Measurements from ENCODE around the gene CPNE1. TPM values are rescaled to one million over a fixed set of nuclear protein-coding genes. Genes with fewer than 3 reads are reported as not detected.

Gene CPNE1
- total and polyA plus RNA-seq, 3 experiments from 2014 or later = 295 to 378 (median 305) TPM

GRCh38 chr20:35625584-35626385 is 38.9 kb downstream of the CPNE1 start:
- Mint-ChIP-seq H3K27ac (peak overlapping the region in 7 of 8 donors; percentile 2 to 88 (median 56)), H3K4me3 (no peak overlapping the region), H3K36me3 (peaks cover 4 to 56% (median 14%) of the 10 kb centered on the region in 3 donors), H3K9me3 (no peaks in the 10 kb centered on the region), H3K4me1 (no peaks in the 10 kb centered on the region), H3K27me3 (no peaks in the 10 kb centered on the region)
- H3K9me3 ChIP-seq (ENCODE audit: low read length) = no peaks in the 10 kb centered on the region
- H3K36me3 ChIP-seq (ENCODE audit: insufficient read depth, low read length) = peaks cover 19% of the 10 kb centered on the region
- no peaks in the 10 kb centered on the region for H3K4me1 ChIP-seq (ENCODE audit: insufficient read depth, low read length)
- no peak overlapping the region for H3K4me3 ChIP-seq (ENCODE audit: low read length)
- H3K27me3 ChIP-seq (ENCODE audit: insufficient read depth, low read length, poor library complexity, severe bottlenecking) = no peaks in the 10 kb centered on the region
- DNase-seq = no peak
- ChIA-PET POLR2A (no interaction called here), CTCF (no interaction called here)
- no peak overlapping the region for H3K27ac ChIP-seq (ENCODE audit: low read depth, low read length)

GRCh38 chr20:35621560-35621946 is 43.1 kb downstream of the CPNE1 start:
- peaks cover 21% of the 10 kb centered on the region for H3K4me1 ChIP-seq (ENCODE audit: insufficient read depth, low read length)
- peaks cover 18 to 37% (median 28%) of the 10 kb centered on the region in 3 donors for H3K4me1 Mint-ChIP-seq
- DNase-seq = no peak
- POLR2A ChIA-PET = interaction anchor here (0.7 kb wide), 1 partner anchor 113 kb away, joined by 3 read pairs; no protein-coding TSS in a partner anchor
- H3K9me3 ChIP-seq (ENCODE audit: low read length) = no peaks in the 10 kb centered on the region
- H3K27ac ChIP-seq (ENCODE audit: low read depth, low read length) = no peak overlapping the region
- H3K36me3 Mint-ChIP-seq = peaks cover 4 to 20% (median 8%) of the 10 kb centered on the region in 3 donors
- H3K9me3 Mint-ChIP-seq = no peaks in the 10 kb centered on the region
- H3K4me3 ChIP-seq (ENCODE audit: low read length) = no peak overlapping the region
- peaks cover 3% of the 10 kb centered on the region for H3K36me3 ChIP-seq (ENCODE audit: insufficient read depth, low read length)
- CTCF ChIA-PET = interaction anchor here (0.9 to 6.5 kb wide), 5 partner anchors 9 to 158 kb away, joined by 3 to 55 read pairs (median 3); no protein-coding TSS in a partner anchor
- H3K27ac Mint-ChIP-seq = peak overlapping the region in 5 of 8 donors; percentile 35 to 76 (median 70)
- H3K27me3 Mint-ChIP-seq = peaks cover 0 to 1% of the 10 kb centered on the region in 2 donors
- no peaks in the 10 kb centered on the region for H3K27me3 ChIP-seq (ENCODE audit: insufficient read depth, low read length, poor library complexity, severe bottlenecking)
- no peak overlapping the region for H3K4me3 Mint-ChIP-seq

GRCh38 chr20:35620818-35621559 is 43.7 kb downstream of the CPNE1 start:
- H3K4me3 ChIP-seq (ENCODE audit: low read length) = no peak overlapping the region
- Mint-ChIP-seq H3K4me1 (peaks cover 22 to 41% (median 28%) of the 10 kb centered on the region in 3 donors), H3K9me3 (no peaks in the 10 kb centered on the region), H3K27me3 (peaks cover 0 to 4% of the 10 kb centered on the region in 2 donors), H3K4me3 (peak overlapping the region in 2 of 7 donors; percentile 7 to 54), H3K27ac (peak overlapping the region; percentile 45 to 98 (median 71)), H3K36me3 (peaks cover 4 to 15% (median 8%) of the 10 kb centered on the region in 3 donors)
- no peak overlapping the region for H3K27ac ChIP-seq (ENCODE audit: low read depth, low read length)
- POLR2A ChIA-PET = interaction anchor here (0.7 kb wide), 1 partner anchor 114 kb away, joined by 3 read pairs; no protein-coding TSS in a partner anchor
- H3K27me3 ChIP-seq (ENCODE audit: insufficient read depth, low read length, poor library complexity, severe bottlenecking) = no peaks in the 10 kb centered on the region
- H3K36me3 ChIP-seq (ENCODE audit: insufficient read depth, low read length) = no peaks in the 10 kb centered on the region
- H3K4me1 ChIP-seq (ENCODE audit: insufficient read depth, low read length) = peaks cover 21% of the 10 kb centered on the region
- no peaks in the 10 kb centered on the region for H3K9me3 ChIP-seq (ENCODE audit: low read length)
- CTCF ChIA-PET = interaction anchor here (0.9 to 6.5 kb wide), 5 partner anchors 10 to 157 kb away, joined by 3 to 55 read pairs (median 3); no protein-coding TSS in a partner anchor
- DNase-seq = no peak

- H3K4me3 ChIP-seq (ENCODE audit: low read length) = peak overlapping the region; percentile 66
- Mint-ChIP-seq H3K4me1 (peaks cover 25 to 49% (median 32%) of the 10 kb centered on the region in 3 donors), H3K36me3 (peaks cover 0 to 4% (median 2%) of the 10 kb centered on the region in 3 donors), H3K4me3 (peak overlapping the region; percentile 83 to 95 (median 92)), H3K27me3 (peaks cover 0 to 8% of the 10 kb centered on the region in 2 donors), H3K27ac (peak overlapping the region; percentile 78 to 98 (median 83)), H3K9me3 (no peaks in the 10 kb centered on the region)
- H3K9me3 ChIP-seq (ENCODE audit: low read length) = no peaks in the 10 kb centered on the region
- POLR2A ChIA-PET = interaction anchor here (0.6 to 4.9 kb wide), 8 partner anchors 18 to 334 kb away, joined by 3 to 57 read pairs (median 4); partner anchors contain the start of genes CPNE1, RBM12, RBM39 and SCAND1
- H3K36me3 ChIP-seq (ENCODE audit: insufficient read depth, low read length) = no peaks in the 10 kb centered on the region
- CTCF ChIA-PET = interaction anchor here (0.7 to 6.5 kb wide), 26 partner anchors 9 to 335 kb away, joined by 3 to 55 read pairs (median 4); partner anchors contain the start of genes CPNE1, NFS1, RBM12 and RBM39
- DNase-seq = peak; percentile 64 to 78 (median 74)
- H3K27ac ChIP-seq (ENCODE audit: low read depth, low read length) = no peak overlapping the region
- peaks cover 26% of the 10 kb centered on the region for H3K4me1 ChIP-seq (ENCODE audit: insufficient read depth, low read length)
- no peaks in the 10 kb centered on the region for H3K27me3 ChIP-seq (ENCODE audit: insufficient read depth, low read length, poor library complexity, severe bottlenecking)
Measured at GRCh38 chr20:35619196-35620095, 45.3 kb downstream of the CPNE1 start.

- H3K4me3 ChIP-seq (ENCODE audit: low read length) = peak overlapping the region; percentile 66
- peak in 2 of 5 donors; percentile 18 to 56 for DNase-seq
- H3K27me3 Mint-ChIP-seq = peaks cover 0 to 8% of the 10 kb centered on the region in 2 donors
- no peaks in the 10 kb centered on the region for H3K9me3 Mint-ChIP-seq
- ChIA-PET POLR2A (interaction anchor here (1.0 to 4.9 kb wide), 5 partner anchors 17 to 335 kb away, joined by 4 to 57 read pairs (median 5); partner anchors contain the start of genes CPNE1, RBM12, RBM39 and SCAND1), CTCF (interaction anchor here (0.7 to 6.5 kb wide), 24 partner anchors 8 to 336 kb away, joined by 3 to 55 read pairs (median 4); partner anchors contain the start of genes CPNE1, NFS1, RBM12 and RBM39)
- H3K27me3 ChIP-seq (ENCODE audit: insufficient read depth, low read length, poor library complexity, severe bottlenecking) = no peaks in the 10 kb centered on the region
- no peaks in the 10 kb centered on the region for H3K36me3 ChIP-seq (ENCODE audit: insufficient read depth, low read length)
- peaks cover 26% of the 10 kb centered on the region for H3K4me1 ChIP-seq (ENCODE audit: insufficient read depth, low read length)
- H3K4me1 Mint-ChIP-seq = peaks cover 25 to 49% (median 32%) of the 10 kb centered on the region in 3 donors
- H3K9me3 ChIP-seq (ENCODE audit: low read length) = no peaks in the 10 kb centered on the region
- H3K36me3 Mint-ChIP-seq = peaks cover 0 to 4% (median 2%) of the 10 kb centered on the region in 3 donors
- peak overlapping the region; percentile 63 to 98 (median 86) for H3K27ac Mint-ChIP-seq
- H3K4me3 Mint-ChIP-seq = peak overlapping the region; percentile 83 to 95 (median 92)
- H3K27ac ChIP-seq (ENCODE audit: low read depth, low read length) = peak overlapping the region; percentile 67
Measured at GRCh38 chr20:35618263-35619131, 46.2 kb downstream of the CPNE1 start.

- H3K27ac Mint-ChIP-seq = peak overlapping the region; percentile 54 to 100 (median 76)
- no peaks in the 10 kb centered on the region for H3K9me3 ChIP-seq (ENCODE audit: low read length)
- peak in 4 of 5 donors; percentile 23 to 64 (median 30) for DNase-seq
- H3K4me3 ChIP-seq (ENCODE audit: low read length) = peak overlapping the region; percentile 59
- H3K4me3 Mint-ChIP-seq = peak overlapping the region; percentile 83 to 95 (median 92)
- peaks cover 25 to 49% (median 32%) of the 10 kb centered on the region in 3 donors for H3K4me1 Mint-ChIP-seq
- peaks cover 0 to 4% (median 2%) of the 10 kb centered on the region in 3 donors for H3K36me3 Mint-ChIP-seq
- no peaks in the 10 kb centered on the region for H3K9me3 Mint-ChIP-seq
- H3K27ac ChIP-seq (ENCODE audit: low read depth, low read length) = peak overlapping the region; percentile 67
- H3K27me3 Mint-ChIP-seq = peaks cover 0 to 8% of the 10 kb centered on the region in 2 donors
- ChIA-PET POLR2A (interaction anchor here (0.7 to 4.9 kb wide), 6 partner anchors 14 to 336 kb away, joined by 3 to 57 read pairs (median 5); partner anchors contain the start of genes CPNE1, RBM12, RBM39 and SCAND1), CTCF (interaction anchor here (0.7 to 6.5 kb wide), 8 partner anchors 10 to 337 kb away, joined by 3 to 55 read pairs (median 8); partner anchors contain the start of genes CPNE1, RBM12, RBM39 and SCAND1)
- H3K4me1 ChIP-seq (ENCODE audit: insufficient read depth, low read length) = peaks cover 26% of the 10 kb centered on the region
- no peaks in the 10 kb centered on the region for H3K27me3 ChIP-seq (ENCODE audit: insufficient read depth, low read length, poor library complexity, severe bottlenecking)
- no peaks in the 10 kb centered on the region for H3K36me3 ChIP-seq (ENCODE audit: insufficient read depth, low read length)
Measured at GRCh38 chr20:35617397-35618262, 47.1 kb downstream of the CPNE1 start.

Data from CD8-positive, alpha-beta memory T cell (primary cell).